OCI-LY7 (cell line): ENCODE data around the gene AUTS2. TPM values are rescaled to one million over a fixed set of nuclear protein-coding genes. Genes with fewer than 3 reads are reported as not detected.

ENCODE experiments used
- BruUV-seq: library from RNA; stranded (reverse); fragments of 400-500 nt; replicated peaks from 2 replicates; lab custom pipeline; 2021; lab: Mats Ljungman, UMichigan
- CTCF ChIA-PET: fragments of 300-600 bp; sonication (Branson Sonifier 250); formaldehyde crosslinking; loops from one replicate; lab custom pipeline; 2022; ENCODE audit warnings: antibody characterized with exemption; ENCODE audit not compliant: unreplicated experiment; lab: Charles Lee
- POLR2A ChIA-PET: fragments of 300-600 bp; sonication (Branson Sonifier 250); formaldehyde crosslinking; loops from one replicate; lab custom pipeline; 2022; ENCODE audit warnings: antibody characterized with exemption; lab: Charles Lee
- DNase-seq: peaks from one replicate; pipeline ENCODE4 v3.0.0-alpha.2; 2015; ENCODE audit warnings: low spot score
- H2AFZ ChIP-seq: fragments of 200-600 bp; sonication (generic), shearing (Covaris generic); 2 replicates; pipeline ENCODE4 v1.6.1; 2014; ENCODE audit warnings: mild to moderate bottlenecking, antibody characterized with exemption, low read length, moderate library complexity
- H3K27ac ChIP-seq: fragments of 200-600 bp; sonication (generic); 2 replicates; pipeline ENCODE4 v1.5.1; 2014; ENCODE audit warnings: mixed run types, low read depth, mild to moderate bottlenecking, moderate library complexity, low read length, inconsistent platforms; ENCODE audit not compliant: poor library complexity, severe bottlenecking
- H3K36me3 ChIP-seq: fragments of 200-600 bp; sonication (generic); 2 replicates; pipeline ENCODE4 v1.6.1; 2014; ENCODE audit warnings: mild to moderate bottlenecking, antibody characterized with exemption, low read length, moderate library complexity, mixed read lengths; ENCODE audit not compliant: insufficient read depth
- H3K4me1 ChIP-seq: fragments of 200-600 bp; sonication (generic); 2 replicates; pipeline ENCODE4 v1.5.1; 2014; ENCODE audit warnings: mild to moderate bottlenecking, low read length; ENCODE audit not compliant: insufficient read depth, poor library complexity, severe bottlenecking
- H3K4me2 ChIP-seq: fragments of 200-600 bp; sonication (generic); 2 replicates; pipeline ENCODE4 v1.6.1; 2014; ENCODE audit warnings: mild to moderate bottlenecking, low read length
- H3K4me3 ChIP-seq: fragments of 200-600 bp; sonication (generic); 2 replicates; pipeline ENCODE4 v1.5.1; 2014; ENCODE audit warnings: mild to moderate bottlenecking, low read depth, low read length; ENCODE audit not compliant: poor library complexity, severe bottlenecking
- H3K79me2 ChIP-seq: fragments of 200-600 bp; sonication (generic); 2 replicates; pipeline ENCODE4 v1.6.1; 2016; ENCODE audit warnings: low read depth, mild to moderate bottlenecking, low read length, moderate library complexity, mixed read lengths; ENCODE audit not compliant: insufficient read depth
- H3K9me2 ChIP-seq: fragments of 200-600 bp; sonication (generic); 2 replicates; pipeline ENCODE4 v1.6.1; 2016; ENCODE audit warnings: mild to moderate bottlenecking, low read length, mixed read lengths; ENCODE audit not compliant: insufficient read depth
- H3K9me3 ChIP-seq: fragments of 200-600 bp; sonication (generic); 2 replicates; pipeline ENCODE4 v1.6.1; 2014; ENCODE audit warnings: mild to moderate bottlenecking, mixed run types, low read length, mixed read lengths
- H4K20me1 ChIP-seq: fragments of 200-600 bp; sonication (generic); 2 replicates; pipeline ENCODE4 v1.6.1; 2014; ENCODE audit warnings: mild to moderate bottlenecking, antibody characterized with exemption, low read length, moderate library complexity, mixed read lengths; ENCODE audit not compliant: insufficient read depth
- EZH2phosphoT487 ChIP-seq: fragments of 200-600 bp; sonication (generic); IDR thresholded peaks from 2 replicates; pipeline ENCODE4 v1.6.1; 2018; ENCODE audit warnings: low read depth, borderline replicate concordance, mild to moderate bottlenecking, mixed run types, antibody characterized with exemption, low read length, moderate library complexity, mixed read lengths
- intact Hi-C: fragments of 100-400 bp; cut with micrococcal nuclease; formaldehyde crosslinking; loops from one replicate; pipeline ENCODE4 v1.10.0; 2022; ENCODE audit not compliant: unreplicated experiment
- total RNA-seq, 2 experiments: library from RNA; depleted of rRNA in 1 of 2; stranded (reverse); fragments of >200 nt in 1 of 2; shearing (Covaris generic) in 1 of 2; gene quantifications; 2 replicates each; pipeline ENCODE4 v1.2.3, GENCODE V29; 2014 to 2022
- TF ChIP-seq, protein P1 (sequence below): fragments of 200-600 bp; sonication (generic); conservative IDR thresholded peaks from 2 replicates; pipeline ENCODE4 v1.5.1; 2014; ENCODE audit warnings: mild to moderate bottlenecking, antibody characterized with exemption, low read length, moderate library complexity, mixed read lengths

AUTS2 gene
- total RNA-seq, 2 experiments from 2014 or later, result 37.9 to 78.5 TPM

GRCh38 chr7:70523989-70524351 is 925.7 kb downstream of the AUTS2 start:
- TF ChIP-seq EZH2phosphoT487, result no peak
- TF ChIP-seq, protein P1, sequence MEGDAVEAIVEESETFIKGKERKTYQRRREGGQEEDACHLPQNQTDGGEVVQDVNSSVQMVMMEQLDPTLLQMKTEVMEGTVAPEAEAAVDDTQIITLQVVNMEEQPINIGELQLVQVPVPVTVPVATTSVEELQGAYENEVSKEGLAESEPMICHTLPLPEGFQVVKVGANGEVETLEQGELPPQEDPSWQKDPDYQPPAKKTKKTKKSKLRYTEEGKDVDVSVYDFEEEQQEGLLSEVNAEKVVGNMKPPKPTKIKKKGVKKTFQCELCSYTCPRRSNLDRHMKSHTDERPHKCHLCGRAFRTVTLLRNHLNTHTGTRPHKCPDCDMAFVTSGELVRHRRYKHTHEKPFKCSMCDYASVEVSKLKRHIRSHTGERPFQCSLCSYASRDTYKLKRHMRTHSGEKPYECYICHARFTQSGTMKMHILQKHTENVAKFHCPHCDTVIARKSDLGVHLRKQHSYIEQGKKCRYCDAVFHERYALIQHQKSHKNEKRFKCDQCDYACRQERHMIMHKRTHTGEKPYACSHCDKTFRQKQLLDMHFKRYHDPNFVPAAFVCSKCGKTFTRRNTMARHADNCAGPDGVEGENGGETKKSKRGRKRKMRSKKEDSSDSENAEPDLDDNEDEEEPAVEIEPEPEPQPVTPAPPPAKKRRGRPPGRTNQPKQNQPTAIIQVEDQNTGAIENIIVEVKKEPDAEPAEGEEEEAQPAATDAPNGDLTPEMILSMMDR, result no peak
- Histone ChIP-seq H3K27ac (no peak overlapping the region), H3K4me1 (no peaks in the 10 kb centered on the region), H2AFZ (no peak overlapping the region), H4K20me1 (no peaks in the 10 kb centered on the region), H3K9me2 (no peaks in the 10 kb centered on the region), H3K79me2 (no peaks in the 10 kb centered on the region), H3K4me3 (no peak overlapping the region), H3K36me3 (no peaks in the 10 kb centered on the region), H3K9me3 (no peaks in the 10 kb centered on the region), H3K4me2 (no peak overlapping the region)
- intact Hi-C loops, result no loop called here
- CTCF ChIA-PET, result no interaction called here
- no peak for DNase-seq
- no TSS peak for BruUV-seq
- POLR2A ChIA-PET, result interaction anchor here (0.5 to 0.7 kb wide), 2 partner anchors 193 to 421 kb away, joined by 3 read pairs; no protein-coding TSS in a partner anchor

- Histone ChIP-seq H3K9me2 (no peaks in the 10 kb centered on the region), H3K27ac (no peak overlapping the region), H3K36me3 (no peaks in the 10 kb centered on the region), H2AFZ (no peak overlapping the region), H3K9me3 (no peaks in the 10 kb centered on the region), H3K4me3 (no peak overlapping the region), H3K4me1 (no peaks in the 10 kb centered on the region), H3K79me2 (no peaks in the 10 kb centered on the region), H3K4me2 (no peak overlapping the region), H4K20me1 (no peaks in the 10 kb centered on the region)
- ChIA-PET POLR2A (no interaction called here), CTCF (no interaction called here)
- no TSS peak for BruUV-seq
- TF ChIP-seq EZH2phosphoT487, result no peak
- TF ChIP-seq, protein P1, result no peak
- intact Hi-C loops, result no loop called here
- DNase-seq, result no peak
Measured at GRCh38 chr7:70525991-70526390, 927.7 kb downstream of the AUTS2 start.

DNA sequence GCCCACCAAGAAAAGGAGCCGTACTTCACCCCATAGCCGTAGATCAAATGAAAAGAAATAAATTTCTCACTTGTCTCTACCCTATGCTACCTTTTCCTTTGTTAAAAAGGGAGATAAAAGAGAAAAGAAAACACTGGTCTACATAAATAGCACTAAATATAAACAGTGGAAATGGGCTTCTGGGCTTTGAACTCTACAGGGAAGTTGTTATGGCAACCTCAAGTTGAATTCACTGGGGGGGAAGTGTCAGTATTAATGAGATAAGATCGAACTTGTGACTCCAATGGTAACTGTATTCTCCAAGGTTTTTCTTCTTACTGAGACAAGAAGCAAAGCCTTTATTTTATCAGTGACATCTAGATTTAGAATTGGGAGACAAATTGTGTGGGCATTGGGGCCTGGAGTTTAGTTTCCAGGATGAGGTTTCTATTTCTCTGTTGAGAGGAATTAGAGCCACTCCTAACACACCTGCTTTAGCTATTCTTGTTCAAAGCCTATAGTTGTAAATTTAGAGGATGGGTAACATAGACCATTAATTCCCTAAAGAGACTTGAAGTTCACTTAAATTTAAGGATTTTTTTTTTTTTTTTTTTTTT is 929.3 kb downstream of the AUTS2 start:
- H2AFZ ChIP-seq, result no peak overlapping the region
- ChIA-PET POLR2A (no interaction called here), CTCF (no interaction called here)
- H3K4me1 ChIP-seq, result no peaks in the 10 kb centered on the region
- no peak overlapping the region for H3K27ac ChIP-seq
- intact Hi-C loops, result no loop called here
- H4K20me1 ChIP-seq, result no peaks in the 10 kb centered on the region
- TF ChIP-seq EZH2phosphoT487, result no peak
- TF ChIP-seq, protein P1, result no peak
- no peaks in the 10 kb centered on the region for H3K36me3 ChIP-seq
- no peak overlapping the region for H3K4me3 ChIP-seq
- H3K4me2 ChIP-seq, result no peak overlapping the region
- BruUV-seq, result no TSS peak
- no peaks in the 10 kb centered on the region for H3K9me2 ChIP-seq
- no peak for DNase-seq
- H3K9me3 ChIP-seq, result no peaks in the 10 kb centered on the region
- H3K79me2 ChIP-seq, result no peaks in the 10 kb centered on the region
